Stimulated activated naive CD8-positive, alpha-beta T cell treated with anti-CD3 and anti-CD28 coated beads, Interleukin-15, Interleukin-2, amounts not matched to agents 100 ng/mL and 50 ng/mL, for 24 hours (primary cell): ENCODE measurements around the gene C16orf96.
A peak's percentile ranks its signal among the peaks of the same experiment; 100 is the strongest.

ENCODE experiments used
- H3K27ac Mint-ChIP-seq: one replicate; pipeline ENCODE4 v1.8.0; 2021; ENCODE audit warnings: mild to moderate bottlenecking, mixed read lengths
- H3K27me3 Mint-ChIP-seq: one replicate; pipeline ENCODE4 v1.8.0; 2021; ENCODE audit warnings: mixed read lengths
- H3K36me3 Mint-ChIP-seq: one replicate; pipeline ENCODE4 v1.8.0; 2021; ENCODE audit warnings: low read depth, mixed read lengths
- H3K4me1 Mint-ChIP-seq: one replicate; pipeline ENCODE4 v1.8.0; 2021; ENCODE audit warnings: low read depth, mixed read lengths
- H3K4me3 Mint-ChIP-seq: one replicate; pipeline ENCODE4 v1.8.0; 2021; ENCODE audit warnings: mild to moderate bottlenecking, mixed read lengths
- H3K9me3 Mint-ChIP-seq: one replicate; pipeline ENCODE4 v1.8.0; 2021; ENCODE audit warnings: mixed read lengths

Gene C16orf96

GRCh38 chr16:4535627-4536108 lies 20.5 kb upstream of the C16orf96 start:
- Mint-ChIP-seq H3K4me3 (peak overlapping the region; percentile 45), H3K27ac (peak overlapping the region; percentile 66)

GRCh38 chr16:4536391-4537106 lies 19.6 kb upstream of the C16orf96 start:
- Mint-ChIP-seq H3K4me1 (peaks cover 43% of the 10 kb centered on the region), H3K4me3 (peak overlapping the region; percentile 73), H3K9me3 (peaks cover 4% of the 10 kb centered on the region), H3K36me3 (peaks cover 27% of the 10 kb centered on the region), H3K27me3 (no peaks in the 10 kb centered on the region), H3K27ac (peak overlapping the region; percentile 66)

More at GRCh38 chr16:4535627-4536108, 20.5 kb upstream of the C16orf96 start:
- Mint-ChIP-seq H3K4me1 (peaks cover 44% of the 10 kb centered on the region), H3K36me3 (peaks cover 30% of the 10 kb centered on the region), H3K27me3 (no peaks in the 10 kb centered on the region), H3K9me3 (peaks cover 4% of the 10 kb centered on the region)

DNA sequence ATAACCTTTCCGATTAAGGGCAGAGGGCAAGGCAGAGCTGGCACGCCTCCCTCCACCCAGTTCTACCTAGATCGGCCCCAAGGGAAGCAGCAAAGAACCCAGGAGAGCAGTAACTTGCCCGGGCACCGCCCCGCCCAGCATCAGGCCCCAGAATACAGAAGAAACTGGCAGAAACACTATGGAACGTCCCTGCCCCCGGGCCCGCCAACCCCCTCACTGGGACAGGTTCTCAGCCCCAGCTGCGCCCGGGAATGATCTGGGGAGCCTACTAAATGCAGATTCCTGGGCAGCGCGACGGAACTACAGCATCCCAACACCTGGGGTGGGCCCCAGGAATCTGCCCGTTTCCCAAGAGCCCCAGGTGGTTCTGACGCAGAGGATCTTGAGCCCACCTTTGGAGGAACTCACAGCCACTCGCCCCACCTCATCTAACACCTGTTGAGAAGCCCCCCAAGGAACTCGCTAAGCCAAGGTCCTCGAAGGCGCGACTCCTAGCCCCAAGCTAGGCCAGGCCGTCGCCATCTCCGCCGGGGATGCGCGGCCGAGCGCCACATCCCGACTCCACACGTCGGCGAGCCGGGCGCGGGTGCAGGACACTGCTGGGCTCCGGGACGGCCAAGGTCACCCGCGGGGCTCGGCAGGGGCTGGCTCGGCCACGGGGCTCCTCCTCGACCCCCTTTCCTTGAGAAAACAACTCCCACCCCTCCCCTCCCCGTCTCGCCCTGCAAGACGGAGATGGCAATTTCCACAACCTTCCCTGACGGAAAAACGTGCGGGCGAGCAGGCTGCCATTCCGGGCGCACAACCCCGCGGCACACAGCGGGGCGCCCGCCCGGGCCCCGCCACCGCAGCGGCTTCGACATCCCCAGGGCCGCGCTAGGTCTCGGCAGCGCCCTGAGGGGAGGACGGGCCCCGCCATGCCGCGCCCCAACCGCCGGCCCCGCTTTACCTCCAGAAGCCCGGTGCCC lies 18.5 kb upstream of the C16orf96 start:
- H3K27me3 Mint-ChIP-seq: no peaks in the 10 kb centered on the region
- peak overlapping the region; percentile 53 for H3K27ac Mint-ChIP-seq
- H3K9me3 Mint-ChIP-seq: peaks cover 4% of the 10 kb centered on the region
- H3K4me1 Mint-ChIP-seq: peaks cover 43% of the 10 kb centered on the region
- peak overlapping the region; percentile 73 for H3K4me3 Mint-ChIP-seq
- peaks cover 19% of the 10 kb centered on the region for H3K36me3 Mint-ChIP-seq

DNA sequence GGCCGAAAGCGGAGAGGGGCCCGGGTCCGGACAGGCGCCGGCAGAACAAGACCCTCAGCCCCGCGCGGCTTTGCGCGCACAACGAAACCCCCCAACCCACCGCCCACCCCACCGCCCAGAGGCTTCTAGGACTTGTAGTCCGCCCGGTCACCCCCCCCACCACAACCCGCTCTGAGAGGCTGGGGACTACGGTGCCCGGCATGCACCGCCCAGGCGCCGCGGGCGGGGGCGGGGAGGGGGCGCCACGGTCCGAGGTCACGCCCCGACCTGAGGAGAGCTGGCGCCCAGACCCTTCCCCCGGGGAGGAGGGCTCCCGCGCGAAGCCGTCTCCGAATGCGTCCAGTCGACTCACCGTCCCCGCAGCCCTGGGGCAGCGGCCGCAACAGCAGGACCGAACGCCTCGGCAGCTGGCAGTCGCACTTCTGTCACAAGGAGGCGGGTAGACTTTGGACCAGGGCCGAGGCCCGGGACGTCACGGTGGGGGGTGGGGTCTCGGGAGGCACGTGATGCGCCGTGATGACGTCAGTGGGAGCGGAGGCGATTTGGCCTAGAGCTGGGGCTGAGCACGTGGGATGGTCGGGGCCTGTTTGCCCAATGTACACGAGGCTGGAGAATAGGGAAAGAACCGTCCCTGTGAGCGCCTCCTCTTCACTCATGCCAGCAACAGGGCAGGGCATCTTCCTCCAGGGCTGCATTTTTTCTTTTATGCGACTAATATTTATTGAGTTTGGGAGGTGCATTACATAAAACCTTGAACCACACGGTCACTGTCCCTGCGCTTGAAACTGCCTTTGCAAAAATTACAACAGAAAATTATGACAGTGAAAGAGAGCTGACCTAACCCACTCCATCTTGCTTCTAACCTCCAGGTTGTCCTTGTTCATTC lies 17.5 kb upstream of the C16orf96 start, which contains the start of gene CDIP1:
Gene CDIP1, minus strand, starts transcription at position 424 of the 886 bp plus-strand sequence. CDS start 24,643 bp downstream, outside the sequence.
- peak within 1 kb of the TSS; percentile 73 for H3K4me3 Mint-ChIP-seq
- H3K4me1 Mint-ChIP-seq: peaks cover 43% of the 10 kb centered on the region
- peak within 1 kb of the TSS; percentile 70 for H3K27ac Mint-ChIP-seq
- H3K9me3 Mint-ChIP-seq: peaks cover 4% of the 10 kb centered on the region
- H3K36me3 Mint-ChIP-seq: peaks cover 18% of the 10 kb centered on the region
- no peaks in the 10 kb centered on the region for H3K27me3 Mint-ChIP-seq

DNA sequence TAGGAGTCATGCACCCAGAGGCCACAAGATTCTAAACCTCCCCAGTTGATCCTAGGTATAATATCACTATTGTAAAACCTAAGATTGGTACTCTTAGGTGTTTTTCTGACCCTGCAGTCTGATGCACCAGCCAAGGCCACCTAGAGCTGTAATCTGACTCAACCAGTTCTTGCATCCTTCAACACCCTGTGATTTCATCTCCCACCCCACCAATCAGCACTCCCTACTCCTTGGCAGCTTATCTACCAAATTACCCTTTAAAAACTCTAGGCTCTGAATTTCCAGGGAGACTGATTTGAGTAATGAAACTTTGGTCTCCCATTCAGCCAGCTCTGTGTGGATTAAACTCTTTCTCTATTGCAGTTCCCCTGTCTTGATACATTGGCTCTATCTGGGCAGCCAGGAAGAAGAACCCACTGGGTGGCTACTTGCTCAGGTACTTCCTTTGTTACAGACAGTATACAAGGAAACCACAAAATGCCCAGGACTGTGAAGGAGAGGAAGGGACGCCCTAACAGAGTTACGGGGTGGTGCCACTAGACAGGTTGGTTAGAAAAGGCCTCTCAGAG lies 16.3 kb upstream of the C16orf96 start:
- H3K9me3 Mint-ChIP-seq: peaks cover 4% of the 10 kb centered on the region
- H3K27me3 Mint-ChIP-seq: no peaks in the 10 kb centered on the region
- no peak overlapping the region for H3K27ac Mint-ChIP-seq
- H3K4me3 Mint-ChIP-seq: no peak overlapping the region
- H3K4me1 Mint-ChIP-seq: peaks cover 35% of the 10 kb centered on the region
- peaks cover 11% of the 10 kb centered on the region for H3K36me3 Mint-ChIP-seq

- H3K4me1 Mint-ChIP-seq: no peaks in the 10 kb centered on the region
- H3K4me3 Mint-ChIP-seq: no peak overlapping the region
- H3K27ac Mint-ChIP-seq: no peak overlapping the region
- H3K9me3 Mint-ChIP-seq: peaks cover 4% of the 10 kb centered on the region
- H3K36me3 Mint-ChIP-seq: peaks cover 6% of the 10 kb centered on the region
- no peaks in the 10 kb centered on the region for H3K27me3 Mint-ChIP-seq
Measured at GRCh38 chr16:4544473-4544872, 11.7 kb upstream of the C16orf96 start.

GRCh38 chr16:4548124-4548523 lies 8.0 kb upstream of the C16orf96 start:
- no peak overlapping the region for H3K4me3 Mint-ChIP-seq
- H3K9me3 Mint-ChIP-seq: no peaks in the 10 kb centered on the region
- H3K27ac Mint-ChIP-seq: no peak overlapping the region
- no peaks in the 10 kb centered on the region for H3K4me1 Mint-ChIP-seq
- H3K27me3 Mint-ChIP-seq: no peaks in the 10 kb centered on the region
- no peaks in the 10 kb centered on the region for H3K36me3 Mint-ChIP-seq

- Mint-ChIP-seq H3K27ac (no peak overlapping the region), H3K9me3 (no peaks in the 10 kb centered on the region), H3K4me3 (no peak overlapping the region)
Measured at GRCh38 chr16:4550591-4550990, 5.5 kb upstream of the C16orf96 start.

GRCh38 chr16:4552541-4552940 lies 3.6 kb upstream of the C16orf96 start:
- H3K27ac Mint-ChIP-seq: no peak overlapping the region

More at GRCh38 chr16:4550591-4550990, 5.5 kb upstream of the C16orf96 start:
- Mint-ChIP-seq H3K36me3 (no peaks in the 10 kb centered on the region), H3K27me3 (no peaks in the 10 kb centered on the region), H3K4me1 (no peaks in the 10 kb centered on the region)

GRCh38 chr16:4556580-4556979 lies 440 bp downstream of the C16orf96 start:
- Mint-ChIP-seq H3K9me3 (no peaks in the 10 kb centered on the region), H3K27ac (no peak overlapping the region), H3K4me3 (no peak overlapping the region), H3K27me3 (no peaks in the 10 kb centered on the region), H3K4me1 (no peaks in the 10 kb centered on the region), H3K36me3 (no peaks in the 10 kb centered on the region)

More at GRCh38 chr16:4552541-4552940, 3.6 kb upstream of the C16orf96 start:
- no peaks in the 10 kb centered on the region for H3K9me3 Mint-ChIP-seq
- no peaks in the 10 kb centered on the region for H3K36me3 Mint-ChIP-seq
- no peak overlapping the region for H3K4me3 Mint-ChIP-seq
- no peaks in the 10 kb centered on the region for H3K27me3 Mint-ChIP-seq
- no peaks in the 10 kb centered on the region for H3K4me1 Mint-ChIP-seq

DNA sequence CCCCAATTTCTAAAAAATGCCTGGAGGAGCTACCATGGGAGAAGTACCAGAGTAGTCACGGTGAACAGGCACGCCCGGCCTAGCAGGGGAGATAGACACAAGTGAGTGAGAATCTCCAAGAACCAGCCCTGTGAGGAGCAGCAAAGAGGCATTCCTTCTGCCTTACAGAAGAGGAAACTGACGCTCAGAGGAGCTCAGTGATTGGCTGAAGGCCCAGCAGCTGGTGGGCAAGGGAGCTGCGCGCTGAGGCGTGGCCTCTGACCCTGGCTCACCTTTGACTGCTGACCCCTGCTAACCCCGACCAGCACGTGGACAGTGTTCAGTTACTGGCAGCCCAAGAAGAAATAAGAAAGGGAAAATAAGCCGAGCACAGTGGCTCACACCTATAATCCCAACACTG lies 1.8 kb downstream of the C16orf96 start:
- H3K27me3 Mint-ChIP-seq: no peaks in the 10 kb centered on the region
- no peaks in the 10 kb centered on the region for H3K4me1 Mint-ChIP-seq

GRCh38 chr16:4561596-4561995 lies 5.5 kb downstream of the C16orf96 start:
- no peak overlapping the region for H3K4me3 Mint-ChIP-seq
- no peaks in the 10 kb centered on the region for H3K36me3 Mint-ChIP-seq
- no peaks in the 10 kb centered on the region for H3K9me3 Mint-ChIP-seq
- H3K27me3 Mint-ChIP-seq: no peaks in the 10 kb centered on the region
- H3K27ac Mint-ChIP-seq: no peak overlapping the region
- peaks cover 3% of the 10 kb centered on the region for H3K4me1 Mint-ChIP-seq

More for the DNA sequence above, 1.8 kb downstream of the C16orf96 start:
- H3K4me3 Mint-ChIP-seq: no peak overlapping the region
- no peak overlapping the region for H3K27ac Mint-ChIP-seq
- H3K9me3 Mint-ChIP-seq: no peaks in the 10 kb centered on the region
- no peaks in the 10 kb centered on the region for H3K36me3 Mint-ChIP-seq

- no peak overlapping the region for H3K4me3 Mint-ChIP-seq
- peaks cover 3% of the 10 kb centered on the region for H3K4me1 Mint-ChIP-seq
- no peak overlapping the region for H3K27ac Mint-ChIP-seq
- H3K9me3 Mint-ChIP-seq: no peaks in the 10 kb centered on the region
- no peaks in the 10 kb centered on the region for H3K36me3 Mint-ChIP-seq
- H3K27me3 Mint-ChIP-seq: no peaks in the 10 kb centered on the region
Measured at GRCh38 chr16:4564661-4565267, 8.6 kb downstream of the C16orf96 start.
